K562 (cell line): Measurements from ENCODE around the gene ZFYVE19. TPM values are rescaled to one million over a fixed set of nuclear protein-coding genes. Genes with fewer than 3 reads are reported as not detected.

ENCODE experiments used
- ATAC-seq: fragments of 200-7000 bp; cut with Tn5 transposase; 3 replicates; pipeline ENCODE4 v1.9.1; 2020; ENCODE audit warnings: moderate library complexity
- BruUV-seq: library from RNA; stranded (reverse); fragments of 400-500 nt; replicated peaks from 2 replicates; lab custom pipeline; 2021; lab: Mats Ljungman, UMichigan
- CTCF ChIA-PET: fragments of 300-600 bp; formaldehyde crosslinking; extraction: SDS; loops from one replicate; lab custom pipeline; 2021; ENCODE audit warnings: low intra/inter-chr PET ratio; lab: Yijun Ruan, JAX
- POLR2A ChIA-PET: fragments of 300-600, 350-650 bp; sonication (Branson Sonifier 250); formaldehyde crosslinking; extraction: SDS; loops from one replicate; lab custom pipeline; 2021; ENCODE audit warnings: antibody characterized with exemption, inconsistent platforms; lab: Yijun Ruan, JAX
- DNase-seq, 4 experiments: peaks; one replicate each; pipeline versions ENCODE4 v3.0.0 to v3.0.0-alpha.2; 2011 to 2018; ENCODE audit warnings: low spot score in 3 of 4, mixed read lengths in 3 of 4; ENCODE audit errors: extremely low read depth in 1 of 4
- FAIRE-seq: peaks from 2 replicates; lab custom pipeline; 2011; peaks lifted over from hg19 to GRCh38; lab: Jason Lieb, UNC
- H2AFZ ChIP-seq: 2 replicates; pipeline ENCODE4 v1.6.0; 2011; ENCODE audit warnings: low read depth, low read length, control low read depth, inconsistent platforms
- H3K27ac ChIP-seq: fragments of 200-600 bp; 3 replicates; pipeline ENCODE4 v1.8.0; 2011; ENCODE audit warnings: low read depth, mild to moderate bottlenecking, control low read depth, inconsistent platforms, low read length, moderate library complexity, mixed read lengths; ENCODE audit errors: extremely low read depth
- H3K27me3 ChIP-seq, 2 experiments: fragments of 300-600 bp in 1 of 2; 2 replicates in 1 of 2; 3 replicates in 1 of 2; pipeline versions ENCODE4 v1.6.0 to v1.8.0; 2011; ENCODE audit warnings: inconsistent platforms in 2 of 2, low read length in 2 of 2, mild to moderate bottlenecking in 1 of 2, mixed read lengths in 1 of 2, moderate library complexity in 1 of 2; ENCODE audit not compliant: control insufficient read depth in 2 of 2, insufficient read depth in 2 of 2
- H3K36me3 ChIP-seq: fragments of 300-600 bp; 3 replicates; pipeline ENCODE4 v1.8.0; 2011; ENCODE audit warnings: mild to moderate bottlenecking, low read length, inconsistent platforms; ENCODE audit not compliant: control insufficient read depth, insufficient read depth
- H3K4me1 ChIP-seq, 2 experiments: fragments of 200-600 bp in 1 of 2; replicated peaks in 1 of 2; 2 replicates in 1 of 2; 3 replicates in 1 of 2; pipeline versions ENCODE4 v1.5.1 to v1.8.0; 2011; ENCODE audit warnings: inconsistent platforms in 2 of 2, low read length in 2 of 2, mild to moderate bottlenecking in 1 of 2, mixed read lengths in 1 of 2, moderate library complexity in 1 of 2; ENCODE audit not compliant: control insufficient read depth in 2 of 2, insufficient read depth in 2 of 2
- H3K4me2 ChIP-seq: 2 replicates; pipeline ENCODE4 v1.6.1; 2011; ENCODE audit warnings: low read length, control low read depth, inconsistent platforms, mixed read lengths; ENCODE audit not compliant: insufficient read depth
- H3K4me3 ChIP-seq: fragments of 200-600 bp; sonication (generic), shearing (Covaris generic); 2 replicates; pipeline ENCODE4 v1.5.1; 2016; ENCODE audit warnings: control low read depth, inconsistent platforms
- H3K79me2 ChIP-seq: fragments of 200-600 bp; 3 replicates; pipeline ENCODE4 v1.8.0; 2011; ENCODE audit warnings: low read length, inconsistent platforms; ENCODE audit not compliant: control insufficient read depth, insufficient read depth
- H3K9ac ChIP-seq, 2 experiments: 2 replicates each; pipeline versions ENCODE4 v1.6.0 to v1.6.1; 2011; ENCODE audit warnings: low read depth in 2 of 2, low read length in 2 of 2, control low read depth in 1 of 2, inconsistent platforms in 1 of 2, mild to moderate bottlenecking in 1 of 2, mixed read lengths in 1 of 2; ENCODE audit not compliant: insufficient read depth in 1 of 2
- H3K9me1 ChIP-seq: one replicate; pipeline ENCODE4 v1.6.0; 2011; ENCODE audit warnings: inconsistent platforms, mild to moderate bottlenecking, low read length, moderate library complexity; ENCODE audit not compliant: control insufficient read depth, insufficient read depth
- H3K9me3 ChIP-seq: replicated peaks from 2 replicates; pipeline ENCODE4 v1.5.1; 2011; ENCODE audit warnings: low read depth, low read length, inconsistent platforms; ENCODE audit not compliant: control insufficient read depth, insufficient read depth
- H4K20me1 ChIP-seq: replicated peaks from 2 replicates; pipeline ENCODE4 v1.6.1; 2011; ENCODE audit warnings: low read length, inconsistent platforms, mixed read lengths; ENCODE audit not compliant: control insufficient read depth, insufficient read depth
- ARHGAP35 ChIP-seq: fragments of 450-650 bp; IDR thresholded peaks from 2 replicates; pipeline ENCODE4 v1.6.1; 2018; ENCODE audit not compliant: partially characterized antibody
- NFIC ChIP-seq: fragments of 450-650 bp; IDR thresholded peaks from 2 replicates; pipeline ENCODE4 v1.6.1; 2017; ENCODE audit warnings: mild to moderate bottlenecking, inconsistent platforms
- POLR2G ChIP-seq: fragments of 200-400 bp; formaldehyde crosslinking; IDR thresholded peaks from 2 replicates; pipeline ENCODE4 v1.6.1; 2017; ENCODE audit warnings: low read depth, mild to moderate bottlenecking, antibody characterized with exemption, low read length, moderate library complexity
- SAFB2 ChIP-seq: fragments of 200-400 bp; formaldehyde crosslinking; IDR thresholded peaks from 2 replicates; pipeline ENCODE4 v1.6.1; 2018; ENCODE audit warnings: borderline replicate concordance, low read length, low read depth, moderate library complexity; ENCODE audit not compliant: severe bottlenecking
- SNAPC5 ChIP-seq: fragments of 250-450 bp; sonication (Bioruptor Pico); IDR thresholded peaks from 2 replicates; pipeline ENCODE4 v1.8.0; 2021; ENCODE audit warnings: moderate library complexity, mild to moderate bottlenecking, inconsistent platforms
- TAL1 ChIP-seq: fragments of 450-650 bp; IDR thresholded peaks from 2 replicates; pipeline ENCODE4 v1.6.1; 2016; ENCODE audit warnings: mild to moderate bottlenecking
- ZHX1 ChIP-seq: fragments of 150-350 bp; conservative IDR thresholded peaks from 2 replicates; pipeline ENCODE4 v1.6.1; 2014; ENCODE audit warnings: low read length
- ZKSCAN3 ChIP-seq: fragments of 250-450 bp; sonication (Bioruptor Pico); IDR thresholded peaks from 2 replicates; pipeline ENCODE4 v1.4.0; 2020
- ZNF24 ChIP-seq: fragments of 450-650 bp; IDR thresholded peaks from 2 replicates; pipeline ENCODE4 v1.6.1; 2016
- ZNF347 ChIP-seq: fragments of 450-650 bp; formaldehyde crosslinking; IDR thresholded peaks from 2 replicates; pipeline ENCODE4 v1.4.0; 2020; ENCODE audit warnings: low read depth, mild to moderate bottlenecking, moderate library complexity
- WGBS: fragments of 100-300 bp; shearing (Covaris generic); methylation state at CpG from one replicate; pipeline ENCODE4 v1.1.6; 2016; ENCODE audit warnings: low coverage, mixed read lengths; ENCODE audit not compliant: insufficient coverage; ENCODE audit errors: missing lambda C conversion rate; 5-methylcytosine and 5-hydroxymethylcytosine counted together
- in situ Hi-C: fragments of 300-500 bp; cut with MboI; formaldehyde crosslinking; loops from 4 replicates; pipeline ENCODE4 v1.15.0; 2018; ENCODE audit warnings: inconsistent platforms, mixed read lengths
- intact Hi-C: fragments of 100-400 bp; cut with micrococcal nuclease; formaldehyde crosslinking; loops from 2 replicates; pipeline ENCODE4 v1.14.2; 2022
- polyA plus RNA-seq, 8 experiments: library from polyadenylated mRNA; depleted of rRNA in 4 of 8; stranded (reverse) in 5 of 8; unstranded in 3 of 8; fragments of >200 nt; fragmentation: Nextera tagmentation in 2 of 8; fragmentation: Illumina TruSeq in 1 of 8; extraction: Ambion mirVana in 2 of 8; extraction: Trizol in 1 of 8; gene quantifications; 2 replicates each; pipeline versions ENCODE4 v1.2.1 to v1.2.3, GENCODE V29; 2011 to 2014; ENCODE audit warnings: inconsistent platforms in 1 of 8, missing spikeins in 1 of 8
- total RNA-seq, 7 experiments: library from RNA; depleted of rRNA in 6 of 7; stranded (reverse); fragments of >200 nt in 6 of 7; fragmentation: Illumina TruSeq in 2 of 7; extraction: Trizol in 2 of 7; gene quantifications; 2 replicates each; pipeline versions ENCODE4 v1.2.1 to v1.2.3, GENCODE V29; 2011 to 2021; ENCODE audit warnings: low replicate concordance in 1 of 7
- TF ChIP-seq, protein P1 (sequence below): sonication (generic); formaldehyde crosslinking; IDR thresholded peaks from 2 replicates; pipeline ENCODE4 v1.8.1; 2022; ENCODE audit warnings: missing genetic modification reagents
- TF ChIP-seq, protein P2 (sequence below): sonication (generic); formaldehyde crosslinking; IDR thresholded peaks from 2 replicates; pipeline ENCODE4 v1.9.0; 2022; ENCODE audit warnings: mild to moderate bottlenecking, missing genetic modification reagents
- TF ChIP-seq, protein P3 (sequence below), 2 experiments: fragments of 450-650 bp in 1 of 2; sonication (generic) in 1 of 2; formaldehyde crosslinking in 1 of 2; IDR thresholded peaks in 1 of 2; conservative IDR thresholded peaks in 1 of 2; 2 replicates each; pipeline versions ENCODE4 v1.6.1 to v1.8.1; 2016 to 2023; ENCODE audit warnings: mild to moderate bottlenecking in 2 of 2, moderate library complexity in 2 of 2, inconsistent platforms in 1 of 2, missing genetic modification reagents in 1 of 2
- TF ChIP-seq, protein P4 (sequence below): sonication (generic); formaldehyde crosslinking; IDR thresholded peaks from 2 replicates; pipeline ENCODE4 v1.8.0; 2022; ENCODE audit warnings: missing genetic modification reagents, mild to moderate bottlenecking, borderline replicate concordance

The ZFYVE19 gene
- total and polyA plus RNA-seq, 9 of the 15 experiments (the other 6 are each of a cell fraction or from before 2014, with no cell fraction given) = 1.5 to 36.8 (median 19.9) TPM

GRCh38 chr15:40769274-40770146 is 37.4 kb upstream of the ZFYVE19 start, which contains the start of gene C15orf62:
Gene C15orf62 (plus strand): TSS chr15:40769980. CDS start chr15:40770496, 516 bp downstream.
- no TSS peak for BruUV-seq
- Histone ChIP-seq H3K36me3 (peaks cover 33% of the 10 kb centered on the region; the same call in 2 of the 3 replicates), H3K9me1 (no peaks in the 10 kb centered on the region), H3K27ac (no peak within 1 kb of the TSS), H3K27me3 (no peaks in the 10 kb centered on the region), H2AFZ (no peak within 1 kb of the TSS), H3K4me2 (no peak within 1 kb of the TSS), H4K20me1 (no peaks in the 10 kb centered on the region; the same call in none of the 2 replicates), H3K79me2 (no peaks in the 10 kb centered on the region), H3K4me3 (no peak within 1 kb of the TSS), H3K9ac (peak within 1 kb of the TSS in 1 of 2 experiments; percentile 68; a peak in 2 of 4 replicates), H3K4me1 (peaks cover 17 to 51% of the 10 kb centered on the region in 2 experiments; a peak in 4 of 5 replicates), H3K9me3 (no peaks in the 10 kb centered on the region)
- DNase-seq (no peak), FAIRE-seq (no peak), ATAC-seq (no peak)
- in situ Hi-C loops = no loop called here
- ChIA-PET POLR2A (interaction anchor here (0.7 to 1.1 kb wide), 5 partner anchors 13 to 1020 kb away, joined by 3 to 4 read pairs (median 4); no protein-coding TSS in a partner anchor), CTCF (no interaction called here)
- WGBS = 72% methylated on average over 26 of the region's 28 CpGs
- intact Hi-C loops = loop anchor here (10.0 kb wide), 1 partner anchor 175 kb away; the partner anchor contains the start of gene KNL1
- peak; percentile 47 for TF ChIP-seq POLR2G
- TF ChIP-seq NFIC = peak; percentile 22; the same call in 1 of the 2 replicates
- TF ChIP-seq SAFB2 = no peak
- no peak for TF ChIP-seq ZNF24
- TF ChIP-seq, protein P1, sequence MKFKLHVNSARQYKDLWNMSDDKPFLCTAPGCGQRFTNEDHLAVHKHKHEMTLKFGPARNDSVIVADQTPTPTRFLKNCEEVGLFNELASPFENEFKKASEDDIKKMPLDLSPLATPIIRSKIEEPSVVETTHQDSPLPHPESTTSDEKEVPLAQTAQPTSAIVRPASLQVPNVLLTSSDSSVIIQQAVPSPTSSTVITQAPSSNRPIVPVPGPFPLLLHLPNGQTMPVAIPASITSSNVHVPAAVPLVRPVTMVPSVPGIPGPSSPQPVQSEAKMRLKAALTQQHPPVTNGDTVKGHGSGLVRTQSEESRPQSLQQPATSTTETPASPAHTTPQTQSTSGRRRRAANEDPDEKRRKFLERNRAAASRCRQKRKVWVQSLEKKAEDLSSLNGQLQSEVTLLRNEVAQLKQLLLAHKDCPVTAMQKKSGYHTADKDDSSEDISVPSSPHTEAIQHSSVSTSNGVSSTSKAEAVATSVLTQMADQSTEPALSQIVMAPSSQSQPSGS (CRISPR knock-in tag) = no peak
- TF ChIP-seq, protein P2, sequence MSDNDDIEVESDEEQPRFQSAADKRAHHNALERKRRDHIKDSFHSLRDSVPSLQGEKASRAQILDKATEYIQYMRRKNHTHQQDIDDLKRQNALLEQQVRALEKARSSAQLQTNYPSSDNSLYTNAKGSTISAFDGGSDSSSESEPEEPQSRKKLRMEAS (CRISPR knock-in tag) = no peak
- no peak for TF ChIP-seq ZKSCAN3
- TF ChIP-seq ZNF347 (CRISPR knock-in tag) = no peak
- no peak for TF ChIP-seq TAL1
- TF ChIP-seq, protein P3, sequence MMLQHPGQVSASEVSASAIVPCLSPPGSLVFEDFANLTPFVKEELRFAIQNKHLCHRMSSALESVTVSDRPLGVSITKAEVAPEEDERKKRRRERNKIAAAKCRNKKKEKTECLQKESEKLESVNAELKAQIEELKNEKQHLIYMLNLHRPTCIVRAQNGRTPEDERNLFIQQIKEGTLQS (IDR thresholded peaks at IDR 0.05) = no peak
- TF ChIP-seq, protein P3 (CRISPR knock-in tag; conservative IDR thresholded peaks at IDR 0.05) = no peak
- TF ChIP-seq, protein P4, sequence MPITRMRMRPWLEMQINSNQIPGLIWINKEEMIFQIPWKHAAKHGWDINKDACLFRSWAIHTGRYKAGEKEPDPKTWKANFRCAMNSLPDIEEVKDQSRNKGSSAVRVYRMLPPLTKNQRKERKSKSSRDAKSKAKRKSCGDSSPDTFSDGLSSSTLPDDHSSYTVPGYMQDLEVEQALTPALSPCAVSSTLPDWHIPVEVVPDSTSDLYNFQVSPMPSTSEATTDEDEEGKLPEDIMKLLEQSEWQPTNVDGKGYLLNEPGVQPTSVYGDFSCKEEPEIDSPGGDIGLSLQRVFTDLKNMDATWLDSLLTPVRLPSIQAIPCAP (CRISPR knock-in tag) = no peak
- no peak for TF ChIP-seq SNAPC5
- TF ChIP-seq ZHX1 = no peak
- TF ChIP-seq ARHGAP35 = no peak
